Measurements from ENCODE around the gene IL26.

IL26 gene

GRCh38 chr12:68162374-68162773 lies 63.2 kb downstream of the IL26 start (continued):
- TF ChIP-seq ZBTB11 (tag by site-specific recombination; conservative IDR thresholded peaks at IDR 0.05; ENCODE audit: low read depth) (no peak), ZNF560 (tag by site-specific recombination; IDR thresholded peaks at IDR 0.05; ENCODE audit: borderline replicate concordance) (no peak)

GRCh38 chr12:68159681-68160304 lies 65.8 kb downstream of the IL26 start, which contains the start of gene IFNG:
IFNG (minus strand) TSS chr12:68159740; CDS start chr12:68159615, 125 bp downstream.
- H3K36me3 ChIP-seq (ENCODE audit: control insufficient read depth in 2 of 2, insufficient read depth in 1 of 2, low read length in 2 of 2): no peaks in the 10 kb centered on the region
- H3K27ac ChIP-seq (ENCODE audit: extremely low read depth, low read depth, low read length): no peak within 1 kb of the TSS
- no peaks in the 10 kb centered on the region for H3K9me3 ChIP-seq (ENCODE audit: control insufficient read depth, insufficient read depth, low read depth, low read length)
- ChIA-PET POLR2A (no interaction called here), CTCF (interaction anchor here (0.8 to 3.0 kb wide), 4 partner anchors 9 to 122 kb away, joined by 3 to 20 read pairs (median 12); no protein-coding TSS in a partner anchor)
- TF ChIP-seq ZNF221 (tag by site-specific recombination; IDR thresholded peaks at IDR 0.05; ENCODE audit: borderline replicate concordance) (no peak), ZNF837 (tag by site-specific recombination; IDR thresholded peaks at IDR 0.05) (no peak), ZNF747 (tag by site-specific recombination; IDR thresholded peaks at IDR 0.05) (no peak), ZNF292 (tag by site-specific recombination; IDR thresholded peaks at IDR 0.05; ENCODE audit: borderline replicate concordance, low read depth) (no peak)
- H3K4me1 ChIP-seq (ENCODE audit: control insufficient read depth, insufficient read depth, low read length): no peaks in the 10 kb centered on the region
- no peak within 1 kb of the TSS for H3K4me3 ChIP-seq (ENCODE audit: low read depth, low read length)

GRCh38 chr12:68158432-68158831 lies 67.2 kb downstream of the IL26 start:
- no peaks in the 10 kb centered on the region for H3K4me1 ChIP-seq (ENCODE audit: control insufficient read depth, insufficient read depth, low read length)
- TF ChIP-seq GLIS2 (tag by site-specific recombination; IDR thresholded peaks at IDR 0.05) (no peak), ZNF654 (tag by site-specific recombination; IDR thresholded peaks at IDR 0.05; ENCODE audit: low read depth) (peak; percentile 42)
- no peak overlapping the region for H3K27ac ChIP-seq (ENCODE audit: extremely low read depth, low read depth, low read length)
- H3K9me3 ChIP-seq (ENCODE audit: control insufficient read depth, insufficient read depth, low read depth, low read length): no peaks in the 10 kb centered on the region
- POLR2A ChIA-PET: no interaction called here
- H3K4me3 ChIP-seq (ENCODE audit: low read depth, low read length): no peak overlapping the region
- CTCF ChIA-PET: interaction anchor here (0.6 to 3.0 kb wide), 26 partner anchors 10 to 1473 kb away, joined by 3 to 20 read pairs (median 4); no protein-coding TSS in a partner anchor
- no peaks in the 10 kb centered on the region for H3K36me3 ChIP-seq (ENCODE audit: control insufficient read depth in 2 of 2, insufficient read depth in 1 of 2, low read length in 2 of 2)

GRCh38 chr12:68157380-68157779 lies 68.2 kb downstream of the IL26 start:
- H3K4me1 ChIP-seq (ENCODE audit: control insufficient read depth, insufficient read depth, low read length): no peaks in the 10 kb centered on the region
- no peaks in the 10 kb centered on the region for H3K9me3 ChIP-seq (ENCODE audit: control insufficient read depth, insufficient read depth, low read depth, low read length)
- TF ChIP-seq ZNF148 (tag by site-specific recombination; IDR thresholded peaks at IDR 0.05; ENCODE audit: borderline replicate concordance) (no peak), EGR2 (tag by site-specific recombination; IDR thresholded peaks at IDR 0.05; ENCODE audit: low read depth) (no peak), HIC1 (tag by site-specific recombination; IDR thresholded peaks at IDR 0.05) (no peak)
- POLR2A ChIA-PET: no interaction called here
- H3K27ac ChIP-seq (ENCODE audit: extremely low read depth, low read depth, low read length): no peak overlapping the region
- no peak overlapping the region for H3K4me3 ChIP-seq (ENCODE audit: low read depth, low read length)
- CTCF ChIA-PET: interaction anchor here (0.5 to 3.0 kb wide), 12 partner anchors 12 to 800 kb away, joined by 3 to 20 read pairs (median 4); no protein-coding TSS in a partner anchor
- no peaks in the 10 kb centered on the region for H3K36me3 ChIP-seq (ENCODE audit: control insufficient read depth in 2 of 2, insufficient read depth in 1 of 2, low read length in 2 of 2)
